ENCODE measurements around the gene MYO7A. TPM values are rescaled to one million over a fixed set of nuclear protein-coding genes. Genes with fewer than 3 reads are reported as not detected.

Gene MYO7A
- polyA plus RNA-seq, 1 donor (not counting 4 experiments of a cell fraction or from before 2014, with no cell fraction given): 0.75 TPM

DNA sequence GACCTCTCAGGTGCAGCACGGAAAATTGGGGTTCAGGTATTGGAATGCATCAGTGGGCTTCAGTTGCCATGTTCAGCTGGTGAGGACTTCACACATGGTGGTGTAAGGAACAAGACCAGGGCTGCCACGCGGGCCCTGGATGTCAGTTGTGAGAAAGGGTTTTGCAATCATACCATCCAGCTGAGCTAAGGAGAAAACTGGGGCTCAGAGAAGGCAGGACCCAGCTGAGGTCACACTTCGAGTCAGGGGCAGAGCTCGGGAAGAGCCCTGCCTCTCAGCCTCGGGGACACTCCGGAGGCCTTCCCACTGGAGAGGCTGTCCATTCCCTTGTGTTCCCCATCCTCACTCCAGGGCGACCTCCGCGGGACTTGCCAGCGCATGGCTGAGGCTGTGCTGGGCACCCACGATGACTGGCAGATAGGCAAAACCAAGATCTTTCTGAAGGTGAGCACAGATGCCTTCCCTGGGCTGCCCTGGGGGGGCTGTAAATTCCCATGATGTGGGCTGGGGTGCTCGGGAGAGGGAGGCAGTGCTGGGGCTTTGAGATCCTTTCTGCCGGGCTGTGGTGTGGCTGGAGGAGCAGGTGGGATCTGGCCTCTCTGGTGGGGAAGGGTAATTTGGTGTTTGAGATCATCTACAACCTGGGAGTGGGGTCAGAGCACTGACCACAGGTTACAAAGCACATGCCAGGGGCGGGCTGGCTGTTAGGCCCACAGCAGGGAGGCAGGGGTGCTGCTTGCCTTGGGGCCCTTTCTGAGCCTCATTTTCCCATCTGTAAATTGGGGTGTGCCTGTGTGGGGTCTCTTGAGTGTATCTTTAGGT, 47.2 kb downstream of the MYO7A start:
- no peak for TF ChIP-seq EZH2 (IDR thresholded peaks at IDR 0.05; ENCODE audit: low read length)
- Histone ChIP-seq H3K4me2 (ENCODE audit: control insufficient read depth, extremely low read depth, insufficient read depth, low read depth, low read length) (no peak overlapping the region), H3K27me3 (ENCODE audit: control insufficient read depth, extremely low read depth, insufficient read depth, low read length) (no peaks in the 10 kb centered on the region), H3K27ac (ENCODE audit: control insufficient read depth, insufficient read depth, low read length) (no peak overlapping the region), H2AFZ (ENCODE audit: control insufficient read depth, low read length) (no peak overlapping the region), H4K20me1 (ENCODE audit: control insufficient read depth, extremely low read depth, insufficient read depth, low read length) (no peaks in the 10 kb centered on the region), H3K4me3 (ENCODE audit: control insufficient read depth in 2 of 3, extremely low read depth in 1 of 3, insufficient read depth in 2 of 3, low read depth in 1 of 3, low read length in 3 of 3) (no peak overlapping the region), H3K9me3 (ENCODE audit: control insufficient read depth, low read depth, low read length) (no peaks in the 10 kb centered on the region), H3K79me2 (ENCODE audit: control insufficient read depth, insufficient read depth, low read length) (no peaks in the 10 kb centered on the region), H3K4me1 (ENCODE audit: control insufficient read depth, extremely low read depth, insufficient read depth, low read length) (no peaks in the 10 kb centered on the region), H3K36me3 (ENCODE audit: control insufficient read depth in 2 of 2, extremely low read depth in 1 of 2, insufficient read depth in 2 of 2, low read length in 2 of 2) (no peaks in the 10 kb centered on the region), H3K9me1 (ENCODE audit: control insufficient read depth, extremely low read depth, insufficient read depth, low read length) (no peaks in the 10 kb centered on the region), H3K9ac (ENCODE audit: control insufficient read depth, extremely low read depth, insufficient read depth, low read length) (no peak overlapping the region)
- no peak for DNase-seq (ENCODE audit: low read depth, low spot score)
- FAIRE-seq: no peak
- dilution Hi-C loops (cut with MboI; ENCODE audit: extremely low pct_ligation_motif_present, low sequenced_read_pairs): no loop called here

DNA sequence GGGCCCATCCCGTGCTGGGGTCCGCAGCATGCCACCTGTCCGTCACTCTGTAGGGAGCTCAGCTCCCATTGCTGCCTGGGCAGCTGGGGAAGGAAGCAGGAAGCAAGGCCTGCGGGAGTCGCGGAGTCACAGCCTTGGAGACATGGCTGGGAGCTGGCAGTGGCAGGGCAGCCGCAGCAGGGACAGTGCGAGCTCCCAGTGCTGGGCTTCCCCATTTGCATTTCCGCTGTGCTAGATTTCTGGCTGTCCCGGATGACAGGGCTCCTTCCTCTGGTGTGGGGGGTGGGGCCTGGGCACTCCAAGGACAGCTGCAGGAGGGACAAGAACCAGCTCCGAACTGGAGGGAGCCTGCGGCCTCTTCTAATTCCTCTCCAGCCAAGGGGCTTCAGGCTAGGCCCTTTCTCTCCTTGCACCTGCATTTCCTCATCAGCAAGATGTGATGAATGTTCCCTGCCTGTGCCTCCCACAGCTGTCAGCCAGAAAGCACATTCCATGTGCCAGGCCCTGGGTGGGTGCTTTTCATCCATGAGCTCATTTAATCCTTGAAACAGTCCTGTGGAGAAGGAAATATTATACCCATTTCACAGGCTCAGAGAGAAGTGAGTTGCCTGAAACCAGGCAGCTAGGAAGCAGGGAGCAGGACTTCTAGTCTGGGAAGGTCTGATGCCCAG, 48.0 kb downstream of the MYO7A start:
- no peak overlapping the region for H3K4me3 ChIP-seq (ENCODE audit: control insufficient read depth in 2 of 3, extremely low read depth in 1 of 3, insufficient read depth in 2 of 3, low read depth in 1 of 3, low read length in 3 of 3)
- H3K27me3 ChIP-seq (ENCODE audit: control insufficient read depth, extremely low read depth, insufficient read depth, low read length): no peaks in the 10 kb centered on the region
- no peaks in the 10 kb centered on the region for H4K20me1 ChIP-seq (ENCODE audit: control insufficient read depth, extremely low read depth, insufficient read depth, low read length)
- dilution Hi-C loops (cut with MboI; ENCODE audit: extremely low pct_ligation_motif_present, low sequenced_read_pairs): no loop called here
- H3K9ac ChIP-seq (ENCODE audit: control insufficient read depth, extremely low read depth, insufficient read depth, low read length): no peak overlapping the region
- no peaks in the 10 kb centered on the region for H3K4me1 ChIP-seq (ENCODE audit: control insufficient read depth, extremely low read depth, insufficient read depth, low read length)
- H3K9me3 ChIP-seq (ENCODE audit: control insufficient read depth, low read depth, low read length): no peaks in the 10 kb centered on the region
- no peaks in the 10 kb centered on the region for H3K79me2 ChIP-seq (ENCODE audit: control insufficient read depth, insufficient read depth, low read length)
- DNase-seq (ENCODE audit: low read depth, low spot score) (no peak), FAIRE-seq (no peak)
- H3K4me2 ChIP-seq (ENCODE audit: control insufficient read depth, extremely low read depth, insufficient read depth, low read depth, low read length): no peak overlapping the region
- no peak for TF ChIP-seq EZH2 (IDR thresholded peaks at IDR 0.05; ENCODE audit: low read length)
- TF ChIP-seq, protein P1, sequence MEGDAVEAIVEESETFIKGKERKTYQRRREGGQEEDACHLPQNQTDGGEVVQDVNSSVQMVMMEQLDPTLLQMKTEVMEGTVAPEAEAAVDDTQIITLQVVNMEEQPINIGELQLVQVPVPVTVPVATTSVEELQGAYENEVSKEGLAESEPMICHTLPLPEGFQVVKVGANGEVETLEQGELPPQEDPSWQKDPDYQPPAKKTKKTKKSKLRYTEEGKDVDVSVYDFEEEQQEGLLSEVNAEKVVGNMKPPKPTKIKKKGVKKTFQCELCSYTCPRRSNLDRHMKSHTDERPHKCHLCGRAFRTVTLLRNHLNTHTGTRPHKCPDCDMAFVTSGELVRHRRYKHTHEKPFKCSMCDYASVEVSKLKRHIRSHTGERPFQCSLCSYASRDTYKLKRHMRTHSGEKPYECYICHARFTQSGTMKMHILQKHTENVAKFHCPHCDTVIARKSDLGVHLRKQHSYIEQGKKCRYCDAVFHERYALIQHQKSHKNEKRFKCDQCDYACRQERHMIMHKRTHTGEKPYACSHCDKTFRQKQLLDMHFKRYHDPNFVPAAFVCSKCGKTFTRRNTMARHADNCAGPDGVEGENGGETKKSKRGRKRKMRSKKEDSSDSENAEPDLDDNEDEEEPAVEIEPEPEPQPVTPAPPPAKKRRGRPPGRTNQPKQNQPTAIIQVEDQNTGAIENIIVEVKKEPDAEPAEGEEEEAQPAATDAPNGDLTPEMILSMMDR (optimal IDR thresholded peaks at IDR 0.05 in 1 of 3, IDR thresholded peaks at IDR 0.05 in 1 of 3, conservative IDR thresholded peaks at IDR 0.05 in 1 of 3; ENCODE audit: extremely low read depth in 1 of 3, insufficient read depth in 2 of 3, low read length in 3 of 3): no peak
- no peaks in the 10 kb centered on the region for H3K36me3 ChIP-seq (ENCODE audit: control insufficient read depth in 2 of 2, extremely low read depth in 1 of 2, insufficient read depth in 2 of 2, low read length in 2 of 2)
- no peak overlapping the region for H2AFZ ChIP-seq (ENCODE audit: control insufficient read depth, low read length)
- no peak overlapping the region for H3K27ac ChIP-seq (ENCODE audit: control insufficient read depth, insufficient read depth, low read length)
- H3K9me1 ChIP-seq (ENCODE audit: control insufficient read depth, extremely low read depth, insufficient read depth, low read length): no peaks in the 10 kb centered on the region

Measured in keratinocyte (primary cell).